ENCODE results near the gene PRKAG2.
"Not testable (repeated sequence)": the region's sequence is repeated elsewhere in the genome, so short reads cannot be mapped to it uniquely, and the experiment has no call there.

Gene PRKAG2

GRCh38 chr7:151883857-151884256 lies 6.9 kb upstream of the PRKAG2 start:
- TF ChIP-seq CTCF (IDR thresholded peaks at IDR 0.05; ENCODE audit: low read depth, low read length): no peak
- no peak overlapping the region for H3K4me3 ChIP-seq (ENCODE audit: low read depth, low read length)
- no peaks in the 10 kb centered on the region for H3K9me3 ChIP-seq
- no peaks in the 10 kb centered on the region for H3K36me3 ChIP-seq
- H3K27me3 ChIP-seq: no peaks in the 10 kb centered on the region; the same call in 1 of the 2 replicates
- DNase-seq: no peak
- H3K4me1 ChIP-seq: no peaks in the 10 kb centered on the region; the same call in 1 of the 2 replicates

- TF ChIP-seq CTCF (IDR thresholded peaks at IDR 0.05; ENCODE audit: low read depth, low read length): no peak
- H3K4me1 ChIP-seq: no peaks in the 10 kb centered on the region
- DNase-seq: no peak
- no peaks in the 10 kb centered on the region; the same call in 1 of the 2 replicates for H3K27me3 ChIP-seq
- no peak overlapping the region for H3K4me3 ChIP-seq (ENCODE audit: low read depth, low read length)
- no peaks in the 10 kb centered on the region for H3K36me3 ChIP-seq
- H3K9me3 ChIP-seq: no peaks in the 10 kb centered on the region
Measured at GRCh38 chr7:151882734-151883133, 5.8 kb upstream of the PRKAG2 start.

GRCh38 chr7:151880688-151881087 lies 3.8 kb upstream of the PRKAG2 start:
- H3K4me3 ChIP-seq (ENCODE audit: low read depth, low read length): no peak overlapping the region
- H3K36me3 ChIP-seq: no peaks in the 10 kb centered on the region
- no peaks in the 10 kb centered on the region for H3K4me1 ChIP-seq
- no peak for TF ChIP-seq CTCF (IDR thresholded peaks at IDR 0.05; ENCODE audit: low read depth, low read length)
- H3K27me3 ChIP-seq: peaks cover 7% of the 10 kb centered on the region; the same call in 1 of the 2 replicates
- no peaks in the 10 kb centered on the region for H3K9me3 ChIP-seq
- DNase-seq: no peak

- H3K4me3 ChIP-seq (ENCODE audit: low read depth, low read length): no peak overlapping the region; the same call in 1 of the 2 replicates
- H3K4me1 ChIP-seq: no peaks in the 10 kb centered on the region
- TF ChIP-seq CTCF (IDR thresholded peaks at IDR 0.05; ENCODE audit: low read depth, low read length): no peak
- no peak for DNase-seq
- H3K36me3 ChIP-seq: no peaks in the 10 kb centered on the region
- H3K27me3 ChIP-seq: peaks cover 7% of the 10 kb centered on the region; the same call in 1 of the 2 replicates
- H3K9me3 ChIP-seq: no peaks in the 10 kb centered on the region
Measured at GRCh38 chr7:151877911-151878835, 1.3 kb upstream of the PRKAG2 start.

GRCh38 chr7:151875942-151876898 lies 695 bp downstream of the PRKAG2 start:
- no peaks in the 10 kb centered on the region for H3K9me3 ChIP-seq
- no peaks in the 10 kb centered on the region for H3K4me1 ChIP-seq
- no peak for TF ChIP-seq CTCF (IDR thresholded peaks at IDR 0.05; ENCODE audit: low read depth, low read length)
- no peaks in the 10 kb centered on the region for H3K36me3 ChIP-seq
- peak overlapping the region; percentile 74 for H3K4me3 ChIP-seq (ENCODE audit: low read depth, low read length)
- peaks cover 7% of the 10 kb centered on the region; the same call in 1 of the 2 replicates for H3K27me3 ChIP-seq
- peak; percentile 74 for DNase-seq

GRCh38 chr7:151874479-151874878 lies 2.4 kb downstream of the PRKAG2 start:
- not testable (repeated sequence) for H3K27me3 ChIP-seq; H3K36me3 ChIP-seq; DNase-seq; H3K9me3 ChIP-seq; H3K4me1 ChIP-seq; H3K4me3 ChIP-seq (ENCODE audit: low read depth, low read length)

All from BE2C (cell line).